HEK293 (cell line): ENCODE measurements around the gene SS18L1.

Experiments
- CTCF ChIA-PET: fragments of 350-600 bp; formaldehyde crosslinking; extraction: SDS; loops from one replicate; lab custom pipeline; 2021; ENCODE audit warnings: antibody characterized with exemption; lab: Yijun Ruan, JAX
- POLR2A ChIA-PET: fragments of 300-600 bp; formaldehyde crosslinking; extraction: SDS; loops from one replicate; lab custom pipeline; 2020; ENCODE audit warnings: antibody characterized with exemption, inconsistent platforms; lab: Yijun Ruan, JAX
- H3K27ac ChIP-seq: fragments of 200-500 bp; sonication (Bioruptor generic); 2 replicates; pipeline ENCODE4 v1.5.1; 2014; ENCODE audit warnings: low read depth, low read length, control low read depth, inconsistent platforms; ENCODE audit errors: extremely low read depth
- H3K36me3 ChIP-seq, 2 experiments: fragments of 200-500 bp in 1 of 2; sonication (Bioruptor generic) in 1 of 2; 1 replicate in 1 of 2; 2 replicates in 1 of 2; pipeline ENCODE4 v1.5.1; 2014 to 2017; ENCODE audit warnings: inconsistent platforms in 2 of 2, low read length in 2 of 2; ENCODE audit not compliant: control insufficient read depth in 2 of 2, insufficient read depth in 1 of 2
- H3K4me1 ChIP-seq: fragments of 200-500 bp; sonication (Bioruptor generic); 2 replicates; pipeline ENCODE4 v1.5.1; 2014; ENCODE audit warnings: mild to moderate bottlenecking, low read length, inconsistent platforms; ENCODE audit not compliant: control insufficient read depth, insufficient read depth
- H3K4me3 ChIP-seq: 2 replicates; pipeline ENCODE4 v1.5.1; 2011; ENCODE audit warnings: low read depth, mild to moderate bottlenecking, control low read depth, low read length, moderate library complexity
- H3K9me3 ChIP-seq: fragments of 200-500 bp; sonication (Bioruptor generic); 2 replicates; pipeline ENCODE4 v1.5.1; 2014; ENCODE audit warnings: low read depth, low read length, inconsistent platforms; ENCODE audit not compliant: control insufficient read depth, insufficient read depth
- BCL11B ChIP-seq: fragments of 450-650 bp; formaldehyde crosslinking; IDR thresholded peaks from 2 replicates; pipeline ENCODE4 v1.5.1; 2016; ENCODE audit warnings: low read depth, missing biosample characterization, missing genetic modification characterization
- IKZF3 ChIP-seq: fragments of 450-650 bp; IDR thresholded peaks from 2 replicates; pipeline ENCODE4 v1.5.0; 2018; ENCODE audit warnings: missing biosample characterization, mild to moderate bottlenecking, missing genetic modification characterization, moderate library complexity
- MZF1 ChIP-seq: fragments of 450-650 bp; formaldehyde crosslinking; IDR thresholded peaks from 2 replicates; pipeline ENCODE4 v1.5.1; 2017; ENCODE audit warnings: missing biosample characterization, missing genetic modification characterization, borderline replicate concordance
- OVOL3 ChIP-seq: fragments of 450-650 bp; formaldehyde crosslinking; IDR thresholded peaks from 2 replicates; pipeline ENCODE4 v1.5.1; 2016; ENCODE audit warnings: missing biosample characterization, missing genetic modification characterization
- SCRT1 ChIP-seq: fragments of 450-650 bp; formaldehyde crosslinking; IDR thresholded peaks from 2 replicates; pipeline ENCODE4 v1.5.1; 2016; ENCODE audit warnings: missing biosample characterization, missing genetic modification characterization, borderline replicate concordance
- SP7 ChIP-seq: fragments of 450-650 bp; formaldehyde crosslinking; IDR thresholded peaks from 2 replicates; pipeline ENCODE4 v1.5.1; 2016; ENCODE audit warnings: missing biosample characterization, missing genetic modification characterization
- ZBTB1 ChIP-seq: fragments of 450-650 bp; formaldehyde crosslinking; IDR thresholded peaks from 2 replicates; pipeline ENCODE4 v1.5.1; 2016; ENCODE audit warnings: missing biosample characterization, missing genetic modification characterization
- ZNF114 ChIP-seq: fragments of 450-650 bp; formaldehyde crosslinking; IDR thresholded peaks from 2 replicates; pipeline ENCODE4 v1.5.0; 2017; ENCODE audit warnings: missing biosample characterization, missing genetic modification characterization
- ZNF121 ChIP-seq: fragments of 450-650 bp; formaldehyde crosslinking; IDR thresholded peaks from 2 replicates; pipeline ENCODE4 v1.5.1; 2016; ENCODE audit warnings: missing biosample characterization, missing genetic modification characterization
- ZNF394 ChIP-seq: fragments of 450-650 bp; formaldehyde crosslinking; IDR thresholded peaks from 2 replicates; pipeline ENCODE4 v1.5.1; 2016; ENCODE audit warnings: missing biosample characterization, missing genetic modification characterization, mild to moderate bottlenecking, moderate library complexity, borderline replicate concordance
- ZNF473 ChIP-seq: fragments of 450-650 bp; formaldehyde crosslinking; IDR thresholded peaks from 2 replicates; pipeline ENCODE4 v1.5.1; 2017; ENCODE audit warnings: missing biosample characterization, missing genetic modification characterization
- TF ChIP-seq, protein P1 (sequence below): fragments of 450-650 bp; formaldehyde crosslinking; IDR thresholded peaks from 2 replicates; pipeline ENCODE4 v1.5.0; 2017; ENCODE audit warnings: missing biosample characterization, missing genetic modification characterization, borderline replicate concordance
- TF ChIP-seq, protein P2 (sequence below): fragments of 450-650 bp; formaldehyde crosslinking; IDR thresholded peaks from 2 replicates; pipeline ENCODE4 v1.5.1; 2016; ENCODE audit warnings: missing biosample characterization, missing genetic modification characterization
- TF ChIP-seq, protein P3 (sequence below): fragments of 450-650 bp; formaldehyde crosslinking; IDR thresholded peaks from 2 replicates; pipeline ENCODE4 v1.5.1; 2016; ENCODE audit warnings: missing biosample characterization, missing genetic modification characterization
- TF ChIP-seq, protein P4 (sequence below): fragments of 450-650 bp; IDR thresholded peaks from 2 replicates; pipeline ENCODE4 v1.5.1; 2018; ENCODE audit warnings: missing biosample characterization, missing genetic modification characterization
- TF ChIP-seq, protein P5 (sequence below): fragments of 450-650 bp; formaldehyde crosslinking; IDR thresholded peaks from 2 replicates; pipeline ENCODE4 v1.5.1; 2016; ENCODE audit warnings: missing biosample characterization, missing genetic modification characterization
- TF ChIP-seq, protein P6 (sequence below): fragments of 450-650 bp; formaldehyde crosslinking; conservative IDR thresholded peaks from 2 replicates; pipeline ENCODE4 v1.5.1; 2016; ENCODE audit warnings: low read depth, missing biosample characterization, missing genetic modification characterization
- TF ChIP-seq, protein P7 (sequence below): fragments of 450-650 bp; formaldehyde crosslinking; optimal IDR thresholded peaks from 2 replicates; pipeline ENCODE3; 2016; ENCODE audit warnings: missing biosample characterization, mild to moderate bottlenecking, missing genetic modification characterization

Gene SS18L1

DNA sequence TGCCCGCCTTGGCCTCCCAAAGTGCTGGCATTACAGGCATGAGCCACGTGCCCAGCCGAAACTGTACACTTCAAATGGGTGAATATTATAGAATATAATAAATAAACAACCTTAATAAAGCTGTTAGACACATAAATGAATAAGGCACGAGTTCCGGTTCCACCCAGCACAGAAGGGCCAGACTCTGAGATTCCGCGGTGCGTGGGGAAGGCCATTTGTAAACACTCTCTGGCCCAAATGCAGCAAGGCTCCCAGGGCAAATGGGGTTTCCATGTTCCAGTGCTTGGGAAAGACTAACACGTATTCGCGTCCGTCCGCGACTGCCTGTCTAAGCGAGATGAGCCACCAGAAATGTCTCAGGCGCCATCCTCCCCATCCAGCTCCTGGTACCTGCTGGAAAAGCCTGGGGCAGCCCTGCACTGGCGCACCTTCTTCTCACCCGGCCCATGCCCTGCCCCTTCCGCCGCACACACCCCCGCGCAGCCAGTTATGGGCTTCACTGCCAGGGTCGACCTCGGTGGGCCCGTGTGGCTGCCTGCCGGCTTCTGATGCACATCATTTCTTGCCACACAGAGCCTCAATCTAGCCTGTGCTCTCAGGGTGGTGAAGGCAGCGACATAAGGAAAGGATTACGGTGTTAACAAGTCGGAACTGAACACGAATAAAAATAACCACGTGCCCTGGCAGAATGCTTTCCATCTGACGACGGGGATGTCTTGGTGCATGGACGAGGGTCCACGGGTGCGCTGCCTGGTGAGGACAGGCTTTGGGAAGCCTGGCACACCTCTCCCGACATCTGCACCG, 26.8 kb upstream of the SS18L1 start (continued):
- TF ChIP-seq, protein P1, sequence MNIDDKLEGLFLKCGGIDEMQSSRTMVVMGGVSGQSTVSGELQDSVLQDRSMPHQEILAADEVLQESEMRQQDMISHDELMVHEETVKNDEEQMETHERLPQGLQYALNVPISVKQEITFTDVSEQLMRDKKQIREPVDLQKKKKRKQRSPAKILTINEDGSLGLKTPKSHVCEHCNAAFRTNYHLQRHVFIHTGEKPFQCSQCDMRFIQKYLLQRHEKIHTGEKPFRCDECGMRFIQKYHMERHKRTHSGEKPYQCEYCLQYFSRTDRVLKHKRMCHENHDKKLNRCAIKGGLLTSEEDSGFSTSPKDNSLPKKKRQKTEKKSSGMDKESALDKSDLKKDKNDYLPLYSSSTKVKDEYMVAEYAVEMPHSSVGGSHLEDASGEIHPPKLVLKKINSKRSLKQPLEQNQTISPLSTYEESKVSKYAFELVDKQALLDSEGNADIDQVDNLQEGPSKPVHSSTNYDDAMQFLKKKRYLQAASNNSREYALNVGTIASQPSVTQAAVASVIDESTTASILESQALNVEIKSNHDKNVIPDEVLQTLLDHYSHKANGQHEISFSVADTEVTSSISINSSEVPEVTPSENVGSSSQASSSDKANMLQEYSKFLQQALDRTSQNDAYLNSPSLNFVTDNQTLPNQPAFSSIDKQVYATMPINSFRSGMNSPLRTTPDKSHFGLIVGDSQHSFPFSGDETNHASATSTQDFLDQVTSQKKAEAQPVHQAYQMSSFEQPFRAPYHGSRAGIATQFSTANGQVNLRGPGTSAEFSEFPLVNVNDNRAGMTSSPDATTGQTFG (tag by site-specific recombination), result no peak
- TF ChIP-seq ZNF121 (tag by site-specific recombination) (no peak), SP7 (no peak), MZF1 (tag by site-specific recombination) (no peak), ZNF114 (tag by site-specific recombination) (no peak)
- TF ChIP-seq, protein P2, sequence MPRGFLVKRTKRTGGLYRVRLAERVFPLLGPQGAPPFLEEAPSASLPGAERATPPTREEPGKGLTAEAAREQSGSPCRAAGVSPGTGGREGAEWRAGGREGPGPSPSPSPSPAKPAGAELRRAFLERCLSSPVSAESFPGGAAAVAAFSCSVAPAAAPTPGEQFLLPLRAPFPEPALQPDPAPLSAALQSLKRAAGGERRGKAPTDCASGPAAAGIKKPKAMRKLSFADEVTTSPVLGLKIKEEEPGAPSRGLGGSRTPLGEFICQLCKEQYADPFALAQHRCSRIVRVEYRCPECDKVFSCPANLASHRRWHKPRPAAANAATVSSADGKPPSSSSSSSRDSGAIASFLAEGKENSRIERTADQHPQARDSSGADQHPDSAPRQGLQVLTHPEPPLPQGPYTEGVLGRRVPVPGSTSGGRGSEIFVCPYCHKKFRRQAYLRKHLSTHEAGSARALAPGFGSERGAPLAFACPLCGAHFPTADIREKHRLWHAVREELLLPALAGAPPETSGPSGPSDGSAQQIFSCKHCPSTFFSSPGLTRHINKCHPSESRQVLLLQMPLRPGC (tag by site-specific recombination), result no peak
- TF ChIP-seq, protein P3, sequence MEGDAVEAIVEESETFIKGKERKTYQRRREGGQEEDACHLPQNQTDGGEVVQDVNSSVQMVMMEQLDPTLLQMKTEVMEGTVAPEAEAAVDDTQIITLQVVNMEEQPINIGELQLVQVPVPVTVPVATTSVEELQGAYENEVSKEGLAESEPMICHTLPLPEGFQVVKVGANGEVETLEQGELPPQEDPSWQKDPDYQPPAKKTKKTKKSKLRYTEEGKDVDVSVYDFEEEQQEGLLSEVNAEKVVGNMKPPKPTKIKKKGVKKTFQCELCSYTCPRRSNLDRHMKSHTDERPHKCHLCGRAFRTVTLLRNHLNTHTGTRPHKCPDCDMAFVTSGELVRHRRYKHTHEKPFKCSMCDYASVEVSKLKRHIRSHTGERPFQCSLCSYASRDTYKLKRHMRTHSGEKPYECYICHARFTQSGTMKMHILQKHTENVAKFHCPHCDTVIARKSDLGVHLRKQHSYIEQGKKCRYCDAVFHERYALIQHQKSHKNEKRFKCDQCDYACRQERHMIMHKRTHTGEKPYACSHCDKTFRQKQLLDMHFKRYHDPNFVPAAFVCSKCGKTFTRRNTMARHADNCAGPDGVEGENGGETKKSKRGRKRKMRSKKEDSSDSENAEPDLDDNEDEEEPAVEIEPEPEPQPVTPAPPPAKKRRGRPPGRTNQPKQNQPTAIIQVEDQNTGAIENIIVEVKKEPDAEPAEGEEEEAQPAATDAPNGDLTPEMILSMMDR (tag by site-specific recombination), result no peak
- TF ChIP-seq, protein P4, sequence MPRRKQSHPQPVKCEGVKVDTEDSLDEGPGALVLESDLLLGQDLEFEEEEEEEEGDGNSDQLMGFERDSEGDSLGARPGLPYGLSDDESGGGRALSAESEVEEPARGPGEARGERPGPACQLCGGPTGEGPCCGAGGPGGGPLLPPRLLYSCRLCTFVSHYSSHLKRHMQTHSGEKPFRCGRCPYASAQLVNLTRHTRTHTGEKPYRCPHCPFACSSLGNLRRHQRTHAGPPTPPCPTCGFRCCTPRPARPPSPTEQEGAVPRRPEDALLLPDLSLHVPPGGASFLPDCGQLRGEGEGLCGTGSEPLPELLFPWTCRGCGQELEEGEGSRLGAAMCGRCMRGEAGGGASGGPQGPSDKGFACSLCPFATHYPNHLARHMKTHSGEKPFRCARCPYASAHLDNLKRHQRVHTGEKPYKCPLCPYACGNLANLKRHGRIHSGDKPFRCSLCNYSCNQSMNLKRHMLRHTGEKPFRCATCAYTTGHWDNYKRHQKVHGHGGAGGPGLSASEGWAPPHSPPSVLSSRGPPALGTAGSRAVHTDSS (tag by site-specific recombination), result no peak
- TF ChIP-seq, all 188 proteins: peak for 0

DNA sequence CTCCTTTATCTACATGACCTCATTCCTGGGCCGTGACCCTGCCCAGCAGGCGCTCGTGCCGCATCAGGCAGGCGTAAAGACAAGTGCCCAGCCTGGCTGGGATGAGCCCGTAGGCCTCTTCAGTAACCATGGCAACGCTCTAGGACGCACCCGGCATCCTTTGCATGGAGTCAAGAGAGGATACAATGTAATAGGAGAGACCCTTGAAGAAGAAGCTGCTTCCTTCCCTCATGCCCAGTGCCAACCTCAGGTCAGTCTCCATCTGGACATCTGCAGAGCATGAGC, 26.3 kb upstream of the SS18L1 start:
- no peaks in the 10 kb centered on the region for H3K36me3 ChIP-seq
- no peaks in the 10 kb centered on the region for H3K9me3 ChIP-seq
- no peak overlapping the region for H3K4me3 ChIP-seq
- ChIA-PET CTCF (no interaction called here), POLR2A (no interaction called here)
- H3K27ac ChIP-seq, result no peak overlapping the region
- no peaks in the 10 kb centered on the region for H3K4me1 ChIP-seq
- TF ChIP-seq IKZF3 (tag by site-specific recombination) (no peak), SCRT1 (tag by site-specific recombination) (no peak), BCL11B (tag by site-specific recombination) (no peak), OVOL3 (tag by site-specific recombination) (no peak), ZNF394 (tag by site-specific recombination) (no peak), ZBTB1 (no peak), ZNF473 (tag by site-specific recombination) (no peak)
- TF ChIP-seq, protein P5, sequence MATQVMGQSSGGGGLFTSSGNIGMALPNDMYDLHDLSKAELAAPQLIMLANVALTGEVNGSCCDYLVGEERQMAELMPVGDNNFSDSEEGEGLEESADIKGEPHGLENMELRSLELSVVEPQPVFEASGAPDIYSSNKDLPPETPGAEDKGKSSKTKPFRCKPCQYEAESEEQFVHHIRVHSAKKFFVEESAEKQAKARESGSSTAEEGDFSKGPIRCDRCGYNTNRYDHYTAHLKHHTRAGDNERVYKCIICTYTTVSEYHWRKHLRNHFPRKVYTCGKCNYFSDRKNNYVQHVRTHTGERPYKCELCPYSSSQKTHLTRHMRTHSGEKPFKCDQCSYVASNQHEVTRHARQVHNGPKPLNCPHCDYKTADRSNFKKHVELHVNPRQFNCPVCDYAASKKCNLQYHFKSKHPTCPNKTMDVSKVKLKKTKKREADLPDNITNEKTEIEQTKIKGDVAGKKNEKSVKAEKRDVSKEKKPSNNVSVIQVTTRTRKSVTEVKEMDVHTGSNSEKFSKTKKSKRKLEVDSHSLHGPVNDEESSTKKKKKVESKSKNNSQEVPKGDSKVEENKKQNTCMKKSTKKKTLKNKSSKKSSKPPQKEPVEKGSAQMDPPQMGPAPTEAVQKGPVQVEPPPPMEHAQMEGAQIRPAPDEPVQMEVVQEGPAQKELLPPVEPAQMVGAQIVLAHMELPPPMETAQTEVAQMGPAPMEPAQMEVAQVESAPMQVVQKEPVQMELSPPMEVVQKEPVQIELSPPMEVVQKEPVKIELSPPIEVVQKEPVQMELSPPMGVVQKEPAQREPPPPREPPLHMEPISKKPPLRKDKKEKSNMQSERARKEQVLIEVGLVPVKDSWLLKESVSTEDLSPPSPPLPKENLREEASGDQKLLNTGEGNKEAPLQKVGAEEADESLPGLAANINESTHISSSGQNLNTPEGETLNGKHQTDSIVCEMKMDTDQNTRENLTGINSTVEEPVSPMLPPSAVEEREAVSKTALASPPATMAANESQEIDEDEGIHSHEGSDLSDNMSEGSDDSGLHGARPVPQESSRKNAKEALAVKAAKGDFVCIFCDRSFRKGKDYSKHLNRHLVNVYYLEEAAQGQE (tag by site-specific recombination), result no peak
- TF ChIP-seq, protein P6, sequence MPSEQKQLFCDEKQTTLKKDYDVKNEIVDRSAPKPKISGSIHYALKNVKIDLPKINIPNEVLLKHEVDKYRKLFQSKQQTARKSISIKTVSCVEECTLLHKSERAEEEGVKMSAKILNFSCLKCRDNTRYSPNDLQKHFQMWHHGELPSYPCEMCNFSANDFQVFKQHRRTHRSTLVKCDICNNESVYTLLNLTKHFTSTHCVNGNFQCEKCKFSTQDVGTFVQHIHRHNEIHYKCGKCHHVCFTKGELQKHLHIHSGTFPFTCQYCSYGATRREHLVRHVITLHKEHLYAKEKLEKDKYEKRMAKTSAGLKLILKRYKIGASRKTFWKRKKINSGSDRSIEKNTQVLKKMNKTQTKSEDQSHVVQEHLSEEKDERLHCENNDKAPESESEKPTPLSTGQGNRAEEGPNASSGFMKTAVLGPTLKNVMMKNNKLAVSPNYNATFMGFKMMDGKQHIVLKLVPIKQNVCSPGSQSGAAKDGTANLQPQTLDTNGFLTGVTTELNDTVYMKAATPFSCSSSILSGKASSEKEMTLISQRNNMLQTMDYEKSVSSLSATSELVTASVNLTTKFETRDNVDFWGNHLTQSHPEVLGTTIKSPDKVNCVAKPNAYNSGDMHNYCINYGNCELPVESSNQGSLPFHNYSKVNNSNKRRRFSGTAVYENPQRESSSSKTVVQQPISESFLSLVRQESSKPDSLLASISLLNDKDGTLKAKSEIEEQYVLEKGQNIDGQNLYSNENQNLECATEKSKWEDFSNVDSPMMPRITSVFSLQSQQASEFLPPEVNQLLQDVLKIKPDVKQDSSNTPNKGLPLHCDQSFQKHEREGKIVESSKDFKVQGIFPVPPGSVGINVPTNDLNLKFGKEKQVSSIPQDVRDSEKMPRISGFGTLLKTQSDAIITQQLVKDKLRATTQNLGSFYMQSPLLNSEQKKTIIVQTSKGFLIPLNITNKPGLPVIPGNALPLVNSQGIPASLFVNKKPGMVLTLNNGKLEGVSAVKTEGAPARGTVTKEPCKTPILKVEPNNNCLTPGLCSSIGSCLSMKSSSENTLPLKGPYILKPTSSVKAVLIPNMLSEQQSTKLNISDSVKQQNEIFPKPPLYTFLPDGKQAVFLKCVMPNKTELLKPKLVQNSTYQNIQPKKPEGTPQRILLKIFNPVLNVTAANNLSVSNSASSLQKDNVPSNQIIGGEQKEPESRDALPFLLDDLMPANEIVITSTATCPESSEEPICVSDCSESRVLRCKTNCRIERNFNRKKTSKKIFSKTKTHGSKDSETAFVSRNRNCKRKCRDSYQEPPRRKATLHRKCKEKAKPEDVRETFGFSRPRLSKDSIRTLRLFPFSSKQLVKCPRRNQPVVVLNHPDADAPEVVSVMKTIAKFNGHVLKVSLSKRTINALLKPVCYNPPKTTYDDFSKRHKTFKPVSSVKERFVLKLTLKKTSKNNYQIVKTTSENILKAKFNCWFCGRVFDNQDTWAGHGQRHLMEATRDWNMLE (tag by site-specific recombination), result no peak
- TF ChIP-seq, protein P7, sequence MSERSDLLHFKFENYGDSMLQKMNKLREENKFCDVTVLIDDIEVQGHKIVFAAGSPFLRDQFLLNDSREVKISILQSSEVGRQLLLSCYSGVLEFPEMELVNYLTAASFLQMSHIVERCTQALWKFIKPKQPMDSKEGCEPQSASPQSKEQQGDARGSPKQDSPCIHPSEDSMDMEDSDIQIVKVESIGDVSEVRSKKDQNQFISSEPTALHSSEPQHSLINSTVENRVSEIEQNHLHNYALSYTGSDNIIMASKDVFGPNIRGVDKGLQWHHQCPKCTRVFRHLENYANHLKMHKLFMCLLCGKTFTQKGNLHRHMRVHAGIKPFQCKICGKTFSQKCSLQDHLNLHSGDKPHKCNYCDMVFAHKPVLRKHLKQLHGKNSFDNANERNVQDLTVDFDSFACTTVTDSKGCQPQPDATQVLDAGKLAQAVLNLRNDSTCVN (tag by site-specific recombination), result no peak
